HepG2 (cell line): ENCODE measurements around the gene NOP14. TPM values are rescaled to one million over a fixed set of nuclear protein-coding genes. Genes with fewer than 3 reads are reported as not detected.

Source experiments
- ATAC-seq: fragments of 200-7000 bp; cut with Tn5 transposase; 3 replicates; pipeline ENCODE4 v1.9.1; 2020; ENCODE audit warnings: mild to moderate bottlenecking, moderate library complexity
- BruUV-seq: library from RNA; stranded (reverse); fragments of 400-500 nt; replicated peaks from 2 replicates; lab custom pipeline; 2021; lab: Mats Ljungman, UMichigan
- CTCF ChIA-PET: fragments of 300-600 bp; formaldehyde crosslinking; extraction: SDS; loops from one replicate; lab custom pipeline; 2021; ENCODE audit warnings: low total read pairs, inconsistent platforms, low intra/inter-chr PET ratio; lab: Yijun Ruan, JAX
- POLR2A ChIA-PET: fragments of 350-600 bp; sonication (Branson Sonifier 250); formaldehyde crosslinking; loops from one replicate; lab custom pipeline; 2020; ENCODE audit warnings: antibody characterized with exemption, inconsistent platforms; lab: Yijun Ruan, JAX
- DNase-seq: peaks from one replicate; pipeline ENCODE4 v3.0.0-alpha.2; 2015; ENCODE audit warnings: low spot score
- FAIRE-seq: peaks from 3 replicates; lab custom pipeline; 2011; peaks lifted over from hg19 to GRCh38; lab: Jason Lieb, UNC
- H2AFZ ChIP-seq: one replicate; pipeline ENCODE4 v1.6.1; 2011; ENCODE audit warnings: low read length, inconsistent platforms
- H3K27ac ChIP-seq: fragments of 300-600 bp; 3 replicates; pipeline ENCODE4 v1.8.0; 2011; ENCODE audit warnings: mixed run types, mild to moderate bottlenecking, mixed read lengths, low read length, inconsistent platforms; ENCODE audit not compliant: insufficient read depth; ENCODE audit errors: extremely low read length
- H3K27me3 ChIP-seq, 2 experiments: fragments of 200-600 bp in 1 of 2; 2 replicates in 1 of 2; 3 replicates in 1 of 2; pipeline versions ENCODE4 v1.6.0 to v1.8.0; 2011; ENCODE audit warnings: low read length in 2 of 2, mild to moderate bottlenecking in 2 of 2, moderate library complexity in 2 of 2, inconsistent platforms in 1 of 2; ENCODE audit not compliant: insufficient read depth in 2 of 2, control insufficient read depth in 1 of 2
- H3K36me3 ChIP-seq, 2 experiments: fragments of 200-600 bp in 1 of 2; replicated peaks in 1 of 2; 2 replicates in 1 of 2; 3 replicates in 1 of 2; pipeline versions ENCODE4 v1.5.1 to v1.8.0; 2011; ENCODE audit warnings: low read length in 2 of 2, inconsistent platforms in 1 of 2; ENCODE audit not compliant: insufficient read depth in 2 of 2, control insufficient read depth in 1 of 2
- H3K4me1 ChIP-seq: 2 replicates; pipeline ENCODE4 v1.5.1; 2012; ENCODE audit warnings: low read length, inconsistent platforms; ENCODE audit not compliant: insufficient read depth
- H3K4me2 ChIP-seq: 2 replicates; pipeline ENCODE4 v1.6.0; 2011; ENCODE audit warnings: low read depth, low read length, inconsistent platforms
- H3K4me3 ChIP-seq, 3 experiments: fragments of 200-600 bp in 1 of 3; sonication (generic), shearing (Covaris generic) in 1 of 3; replicated peaks in 1 of 3; 2 replicates each; pipeline ENCODE4 v1.5.1; 2011 to 2016; ENCODE audit warnings: low read length in 3 of 3, inconsistent platforms in 2 of 3, low read depth in 2 of 3, mild to moderate bottlenecking in 2 of 3, control low read depth in 1 of 3, mixed read lengths in 1 of 3; ENCODE audit not compliant: insufficient read depth in 1 of 3
- H3K79me2 ChIP-seq: one replicate; pipeline ENCODE4 v1.6.1; 2011; ENCODE audit warnings: low read length, inconsistent platforms; ENCODE audit not compliant: insufficient read depth
- H3K9ac ChIP-seq: 2 replicates; pipeline ENCODE4 v1.6.0; 2011; ENCODE audit warnings: mild to moderate bottlenecking, low read depth, low read length, inconsistent platforms; ENCODE audit not compliant: insufficient read depth
- H3K9me3 ChIP-seq: 2 replicates; pipeline ENCODE4 v1.5.1; 2012; ENCODE audit warnings: mild to moderate bottlenecking, low read length
- H4K20me1 ChIP-seq: 2 replicates; pipeline ENCODE4 v1.6.0; 2011; ENCODE audit warnings: inconsistent platforms, mild to moderate bottlenecking, low read length, moderate library complexity; ENCODE audit not compliant: insufficient read depth
- AGO2 ChIP-seq: fragments of 200-400 bp; formaldehyde crosslinking; optimal IDR thresholded peaks from 2 replicates; pipeline ENCODE3; 2017; ENCODE audit warnings: mild to moderate bottlenecking, low read depth, low read length, moderate library complexity
- ATF7 ChIP-seq, 2 experiments: fragments of 450-650 bp in 1 of 2; sonication (generic) in 1 of 2; formaldehyde crosslinking in 1 of 2; IDR thresholded peaks; 2 replicates each; pipeline versions ENCODE4 v1.4.0 to v1.6.1; 2016 to 2020; ENCODE audit warnings: antibody characterized with exemption in 1 of 2, mild to moderate bottlenecking in 1 of 2, missing genetic modification reagents in 1 of 2
- HNRNPL ChIP-seq: fragments of 200-400 bp; formaldehyde crosslinking; IDR thresholded peaks from 2 replicates; pipeline ENCODE4 v1.6.1; 2017; ENCODE audit warnings: mild to moderate bottlenecking, low read depth, low read length
- ZNF644 ChIP-seq: IDR thresholded peaks from 2 replicates; pipeline ENCODE4 v1.6.1; 2016; ENCODE audit warnings: low read depth
- ZNF776 ChIP-seq: sonication (generic); formaldehyde crosslinking; IDR thresholded peaks from 2 replicates; pipeline ENCODE4 v1.4.0; 2020; ENCODE audit warnings: mild to moderate bottlenecking, missing genetic modification reagents
- ZNF782 ChIP-seq: sonication (generic); formaldehyde crosslinking; IDR thresholded peaks from 2 replicates; pipeline ENCODE4 v1.4.0; 2020; ENCODE audit warnings: missing genetic modification reagents, mild to moderate bottlenecking, borderline replicate concordance
- WGBS: methylation state at CpG from one replicate; pipeline ENCODE4 v1.1.6; 2017; ENCODE audit warnings: low lambda C conversion rate; 5-methylcytosine and 5-hydroxymethylcytosine counted together
- in situ Hi-C: cut with HindIII; loops from 2 replicates; pipeline ENCODE4 v1.10.0; 2017; ENCODE audit warnings: low pct_unique_long_range_greater_than_20kb; ENCODE audit not compliant: extremely low pct_ligation_motif_present
- intact Hi-C: fragments of 100-400 bp; cut with micrococcal nuclease; formaldehyde crosslinking; loops from one replicate; pipeline ENCODE4 v1.10.0; 2022; ENCODE audit not compliant: unreplicated experiment
- polyA plus RNA-seq, 8 experiments: library from polyadenylated mRNA; depleted of rRNA in 3 of 8; stranded (reverse) in 7 of 8; unstranded in 1 of 8; fragments of >200 nt; fragmentation: Illumina TruSeq in 4 of 8; extraction: Trizol in 4 of 8; gene quantifications; 2 replicates each; pipeline versions ENCODE4 v1.2.1 to v1.2.3, GENCODE V29; 2011 to 2016; ENCODE audit warnings: low read depth in 4 of 8, missing spikeins in 1 of 8, mixed read lengths in 1 of 8; ENCODE audit not compliant: insufficient read depth in 1 of 8
- total RNA-seq, 5 experiments: library from RNA; depleted of rRNA; stranded (reverse); fragments of >200 nt; fragmentation: Illumina TruSeq; extraction: Trizol; gene quantifications; 2 replicates each; pipeline ENCODE4 v1.2.3, GENCODE V29; 2016; ENCODE audit warnings: low read depth in 1 of 5
- TF ChIP-seq, protein P1 (sequence below): sonication (generic); formaldehyde crosslinking; IDR thresholded peaks from 2 replicates; pipeline ENCODE4 v1.4.0; 2020; ENCODE audit warnings: missing genetic modification reagents

Gene NOP14
- total and polyA plus RNA-seq, 2 of the 13 experiments (the other 11 are each of a cell fraction or from before 2014, with no cell fraction given), result 6.9 to 47.9 TPM

- DNase-seq (no peak), FAIRE-seq (no peak)
- ChIA-PET POLR2A (no interaction called here), CTCF (no interaction called here)
- peaks cover 13 to 22% of the 10 kb centered on the region in 2 experiments; a peak in 4 of 5 replicates for H3K36me3 ChIP-seq
- H3K4me2 ChIP-seq, result no peak overlapping the region
- no peak overlapping the region for H2AFZ ChIP-seq
- H3K4me1 ChIP-seq, result peaks cover 49% of the 10 kb centered on the region
- peaks cover 10% of the 10 kb centered on the region for H3K79me2 ChIP-seq
- H4K20me1 ChIP-seq, result peaks cover 17% of the 10 kb centered on the region; the same call in 1 of the 2 replicates
- intact Hi-C loops, result loop anchor here (10.0 kb wide), 1 partner anchor 68 kb away; no protein-coding TSS in a partner anchor
- H3K9ac ChIP-seq, result no peak overlapping the region
- H3K4me3 ChIP-seq, result no peak overlapping the region; a peak in 2 of 6 replicates
- TF ChIP-seq, protein P1, sequence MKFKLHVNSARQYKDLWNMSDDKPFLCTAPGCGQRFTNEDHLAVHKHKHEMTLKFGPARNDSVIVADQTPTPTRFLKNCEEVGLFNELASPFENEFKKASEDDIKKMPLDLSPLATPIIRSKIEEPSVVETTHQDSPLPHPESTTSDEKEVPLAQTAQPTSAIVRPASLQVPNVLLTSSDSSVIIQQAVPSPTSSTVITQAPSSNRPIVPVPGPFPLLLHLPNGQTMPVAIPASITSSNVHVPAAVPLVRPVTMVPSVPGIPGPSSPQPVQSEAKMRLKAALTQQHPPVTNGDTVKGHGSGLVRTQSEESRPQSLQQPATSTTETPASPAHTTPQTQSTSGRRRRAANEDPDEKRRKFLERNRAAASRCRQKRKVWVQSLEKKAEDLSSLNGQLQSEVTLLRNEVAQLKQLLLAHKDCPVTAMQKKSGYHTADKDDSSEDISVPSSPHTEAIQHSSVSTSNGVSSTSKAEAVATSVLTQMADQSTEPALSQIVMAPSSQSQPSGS (CRISPR knock-in tag), result no peak
- TF ChIP-seq ZNF644 (CRISPR knock-in tag) (no peak), HNRNPL (peak; percentile 43; the same call in 1 of the 2 replicates), ATF7 (IDR thresholded peaks at IDR 0.05) (no peak), ATF7 (CRISPR knock-in tag; IDR thresholded peaks at IDR 0.05) (0 out of 2 replicates have a peak, but pooled peaks have one; percentile 20), ZNF776 (0 out of 2 replicates have a peak, but pooled peaks have one; percentile 15), ZNF782 (CRISPR knock-in tag) (no peak), AGO2 (peak; percentile 19)
- TF ChIP-seq, all 625 proteins: peak for 4
- Histone ChIP-seq H3K27me3 (no peaks in the 10 kb centered on the region; a peak in 1 of 5 replicates), H3K9me3 (no peaks in the 10 kb centered on the region), H3K27ac (no peak overlapping the region)
- whole genome bisulfite sequencing, result 93% methylated on average over 10 of the region's 15 CpGs
- no peak for ATAC-seq
- in situ Hi-C loops, result no loop called here
- no TSS peak for BruUV-seq
Observed at GRCh38 chr4:2932951-2933565, 30.1 kb downstream of the NOP14 start.
